CD4-positive, alpha-beta memory T cell (primary cell): Measurements from ENCODE around the gene FNBP1L. TPM values are rescaled to one million over a fixed set of nuclear protein-coding genes. Genes with fewer than 3 reads are reported as not detected.

ENCODE experiments used
- CTCF ChIA-PET: fragments of 350-600 bp; sonication (Branson Sonifier 250); formaldehyde crosslinking; loops from one replicate; lab custom pipeline; 2021; ENCODE audit warnings: inconsistent platforms; ENCODE audit not compliant: partially characterized antibody; lab: Charles Lee
- POLR2A ChIA-PET: fragments of 350-600 bp; sonication (Branson Sonifier 250); formaldehyde crosslinking; loops from one replicate; lab custom pipeline; 2021; ENCODE audit not compliant: partially characterized antibody; lab: Charles Lee
- DNase-seq, 5 donors: peaks; one replicate each; pipeline versions ENCODE4 v3.0.0 to v3.0.0-alpha.2; 2020 to 2022; ENCODE audit warnings: mixed read lengths in 1 of 5
- H3K27ac ChIP-seq: one replicate; pipeline ENCODE4 v1.7.0; 2013; ENCODE audit warnings: low read depth, low read length
- H3K27me3 ChIP-seq: 2 replicates; pipeline ENCODE4 v1.7.0; 2013; ENCODE audit warnings: mild to moderate bottlenecking, low read length, moderate library complexity; ENCODE audit not compliant: insufficient read depth
- H3K36me3 ChIP-seq: 2 replicates; pipeline ENCODE4 v1.7.0; 2013; ENCODE audit warnings: mild to moderate bottlenecking, low read length, moderate library complexity; ENCODE audit not compliant: insufficient read depth
- H3K4me1 ChIP-seq: 2 replicates; pipeline ENCODE4 v1.7.0; 2013; ENCODE audit warnings: mild to moderate bottlenecking, low read length, moderate library complexity; ENCODE audit not compliant: insufficient read depth
- H3K4me3 ChIP-seq, 2 donors: one replicate each; pipeline ENCODE4 v1.7.0; 2013; ENCODE audit warnings: low read length in 2 of 2, mild to moderate bottlenecking in 1 of 2
- H3K9me3 ChIP-seq, 2 donors: one replicate each; pipeline ENCODE4 v1.7.0; 2013; ENCODE audit warnings: low read length in 2 of 2, control low read depth in 1 of 2; ENCODE audit not compliant: control insufficient read depth in 1 of 2
- H3K27ac Mint-ChIP-seq, 7 donors: one replicate each; pipeline ENCODE4 v1.8.0; 2020 to 2021; ENCODE audit warnings: mixed read lengths in 7 of 7, mild to moderate bottlenecking in 6 of 7, inconsistent platforms in 3 of 7, moderate library complexity in 3 of 7
- H3K27me3 Mint-ChIP-seq, 2 donors: one replicate each; pipeline ENCODE4 v1.8.0; 2020 to 2021; ENCODE audit warnings: mixed read lengths in 2 of 2
- H3K36me3 Mint-ChIP-seq, 2 donors: one replicate each; pipeline ENCODE4 v1.8.0; 2020 to 2021; ENCODE audit warnings: mixed read lengths in 2 of 2, inconsistent platforms in 1 of 2, mild to moderate bottlenecking in 1 of 2
- H3K4me1 Mint-ChIP-seq, 4 donors: one replicate each; pipeline ENCODE4 v1.8.0; 2020 to 2021; ENCODE audit warnings: mixed read lengths in 4 of 4, mild to moderate bottlenecking in 1 of 4
- H3K4me3 Mint-ChIP-seq, 8 donors: one replicate each; pipeline ENCODE4 v1.8.0; 2020 to 2021; ENCODE audit warnings: mixed read lengths in 8 of 8, mild to moderate bottlenecking in 7 of 8, moderate library complexity in 6 of 8, inconsistent platforms in 3 of 8
- H3K9me3 Mint-ChIP-seq, 8 donors: one replicate each; pipeline ENCODE4 v1.8.0; 2020 to 2021; ENCODE audit warnings: mixed read lengths in 8 of 8, mild to moderate bottlenecking in 5 of 8, inconsistent platforms in 3 of 8, moderate library complexity in 1 of 8
- intact Hi-C: fragments of 100-400 bp; cut with micrococcal nuclease; formaldehyde crosslinking; loops from one replicate; pipeline ENCODE4 v1.15.1; 2023
- polyA plus RNA-seq, 2 donors: library from polyadenylated mRNA; unstranded; fragments of 300-500 nt; fragmentation: Illumina TruSeq; gene quantifications; one replicate each; pipeline ENCODE4 v1.2.3, GENCODE V29; 2021
- total RNA-seq, 2 experiments: library from RNA; stranded (reverse); gene quantifications; one replicate each; pipeline ENCODE4 v1.2.3, GENCODE V29; 2021

FNBP1L gene
- total and polyA plus RNA-seq, 4 experiments from 2014 or later: 0.53 to 2.2 (median 1.6) TPM

DNA sequence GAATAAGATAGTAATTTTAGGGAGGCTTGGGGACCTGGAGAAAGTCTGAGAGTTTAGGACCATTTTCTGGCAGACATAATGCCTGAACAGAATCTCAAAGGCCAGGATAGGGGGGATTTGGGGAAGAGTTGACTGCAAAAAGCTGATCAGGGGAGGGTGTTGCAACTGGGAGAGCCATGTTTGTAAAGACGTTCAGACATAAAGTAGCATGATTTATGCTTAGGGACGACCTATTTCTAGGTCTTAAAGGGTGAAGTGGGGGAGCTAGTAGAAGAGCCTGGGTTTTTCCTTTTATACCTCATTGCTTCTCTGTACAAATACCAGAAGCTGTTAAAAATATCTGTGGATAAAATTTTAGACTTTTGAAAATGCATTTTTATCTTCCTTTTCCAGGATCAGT is 51.2 kb downstream of the FNBP1L start:
- ChIA-PET CTCF (no interaction called here), POLR2A (no interaction called here)
- H3K4me1 ChIP-seq: no peaks in the 10 kb centered on the region
- H3K36me3 Mint-ChIP-seq: peaks cover 0 to 6% of the 10 kb centered on the region in 2 donors
- no peak overlapping the region for H3K4me3 ChIP-seq
- H3K27ac ChIP-seq: no peak overlapping the region
- H3K4me1 Mint-ChIP-seq: peaks cover 0 to 1% (median 0%) of the 10 kb centered on the region in 4 donors
- H3K27ac Mint-ChIP-seq: no peak overlapping the region
- H3K4me3 Mint-ChIP-seq: no peak overlapping the region
- H3K27me3 Mint-ChIP-seq: no peaks in the 10 kb centered on the region
- no peak for DNase-seq
- intact Hi-C loops: no loop called here
- H3K9me3 ChIP-seq: no peaks in the 10 kb centered on the region
- H3K36me3 ChIP-seq: no peaks in the 10 kb centered on the region
- H3K27me3 ChIP-seq: no peaks in the 10 kb centered on the region
- peaks cover 0 to 5% (median under 1%) of the 10 kb centered on the region in 8 donors for H3K9me3 Mint-ChIP-seq

DNA sequence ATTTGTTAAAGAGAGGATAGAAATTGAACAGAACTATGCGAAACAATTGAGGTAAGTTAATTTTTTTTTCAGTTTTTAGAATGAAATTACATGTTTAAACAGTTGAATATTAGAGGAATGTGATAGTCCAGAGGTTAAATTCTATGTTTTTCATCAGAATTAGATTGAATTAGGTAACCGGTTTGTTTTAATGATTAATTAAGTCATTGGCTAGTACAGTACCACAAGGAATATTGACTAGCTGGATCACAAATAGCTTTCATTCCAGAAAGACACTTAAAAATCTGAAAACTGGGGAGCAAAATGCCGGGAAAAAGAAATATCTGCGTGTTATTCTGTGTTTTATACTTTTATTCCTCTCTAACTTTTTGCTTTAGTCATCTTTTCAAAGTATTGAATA is 51.6 kb downstream of the FNBP1L start:
- no peak overlapping the region for H3K27ac Mint-ChIP-seq
- no peak overlapping the region for H3K4me3 ChIP-seq

DNA sequence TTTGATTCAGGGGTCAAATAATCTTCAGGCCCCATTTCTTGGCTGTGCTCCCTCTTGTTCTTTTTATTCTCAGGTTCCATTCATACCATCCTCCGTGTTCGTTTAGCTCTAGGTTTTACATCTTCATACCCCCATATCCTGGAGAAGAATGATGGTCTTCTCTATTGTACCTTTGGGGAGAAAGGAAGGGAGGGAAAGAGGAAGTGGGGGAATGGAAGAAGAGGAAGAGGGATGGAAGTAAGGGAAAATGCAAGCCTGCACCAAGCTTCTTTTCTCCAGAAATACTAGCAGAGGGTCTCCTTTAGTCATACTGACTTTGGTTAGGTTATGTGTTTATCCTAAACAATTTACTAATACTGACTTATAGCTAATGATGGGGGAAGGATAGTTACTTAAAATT is 52.4 kb downstream of the FNBP1L start:
- intact Hi-C loops: no loop called here
- POLR2A ChIA-PET: no interaction called here
- CTCF ChIA-PET: no interaction called here

More for the DNA sequence above, 51.6 kb downstream of the FNBP1L start:
- peaks cover 0 to 5% (median under 1%) of the 10 kb centered on the region in 8 donors for H3K9me3 Mint-ChIP-seq
- H3K27me3 ChIP-seq: no peaks in the 10 kb centered on the region
- H3K36me3 Mint-ChIP-seq: peaks cover 0 to 6% of the 10 kb centered on the region in 2 donors
- DNase-seq: no peak
- H3K27me3 Mint-ChIP-seq: no peaks in the 10 kb centered on the region
- POLR2A ChIA-PET: no interaction called here
- no peaks in the 10 kb centered on the region for H3K36me3 ChIP-seq
- peaks cover 0 to 3% (median 0%) of the 10 kb centered on the region in 4 donors for H3K4me1 Mint-ChIP-seq
- H3K4me1 ChIP-seq: no peaks in the 10 kb centered on the region
- no peak overlapping the region for H3K27ac ChIP-seq
- H3K4me3 Mint-ChIP-seq: no peak overlapping the region
- CTCF ChIA-PET: no interaction called here
- H3K9me3 ChIP-seq: no peaks in the 10 kb centered on the region
- intact Hi-C loops: no loop called here

DNA sequence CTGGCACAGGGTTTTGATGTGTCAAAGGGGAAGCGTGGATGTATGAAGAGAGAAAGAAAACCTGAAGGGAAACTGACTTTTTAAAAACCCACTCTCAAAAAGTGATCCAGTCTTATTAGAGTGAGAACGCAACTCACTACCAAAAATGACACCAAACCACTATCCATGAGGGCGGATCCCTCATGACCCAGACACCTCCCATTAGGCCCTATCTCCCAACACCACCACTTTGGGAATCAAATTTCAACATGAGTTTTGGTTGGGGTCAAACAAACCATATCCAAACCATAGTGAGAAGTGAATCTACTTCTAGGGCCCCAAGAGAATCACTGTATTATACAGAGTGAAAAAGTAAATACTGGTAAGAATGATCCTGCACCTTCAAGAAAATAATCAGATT is 53.5 kb downstream of the FNBP1L start:
- ChIA-PET CTCF (no interaction called here), POLR2A (no interaction called here)
- DNase-seq: no peak
- Mint-ChIP-seq H3K4me3 (no peak overlapping the region), H3K9me3 (peaks cover 0 to 2% (median 0%) of the 10 kb centered on the region in 8 donors), H3K27me3 (no peaks in the 10 kb centered on the region), H3K36me3 (peaks cover 0 to 3% of the 10 kb centered on the region in 2 donors), H3K4me1 (peaks cover 0 to 3% (median 0%) of the 10 kb centered on the region in 4 donors), H3K27ac (peak overlapping the region in 1 of 7 donors; percentile 23)
- Histone ChIP-seq H3K36me3 (no peaks in the 10 kb centered on the region), H3K9me3 (no peaks in the 10 kb centered on the region), H3K4me3 (no peak overlapping the region), H3K27ac (no peak overlapping the region), H3K4me1 (no peaks in the 10 kb centered on the region), H3K27me3 (no peaks in the 10 kb centered on the region)
- intact Hi-C loops: no loop called here

More for the DNA sequence above, 52.4 kb downstream of the FNBP1L start:
- Mint-ChIP-seq H3K36me3 (peaks cover 0 to 3% of the 10 kb centered on the region in 2 donors), H3K27ac (no peak overlapping the region), H3K4me1 (peaks cover 0 to 3% (median 0%) of the 10 kb centered on the region in 4 donors), H3K4me3 (no peak overlapping the region), H3K9me3 (peaks cover 0 to 2% (median 0%) of the 10 kb centered on the region in 8 donors), H3K27me3 (no peaks in the 10 kb centered on the region)
- Histone ChIP-seq H3K36me3 (no peaks in the 10 kb centered on the region), H3K27me3 (no peaks in the 10 kb centered on the region), H3K4me3 (no peak overlapping the region), H3K4me1 (no peaks in the 10 kb centered on the region), H3K9me3 (no peaks in the 10 kb centered on the region), H3K27ac (no peak overlapping the region)
- DNase-seq: no peak

DNA sequence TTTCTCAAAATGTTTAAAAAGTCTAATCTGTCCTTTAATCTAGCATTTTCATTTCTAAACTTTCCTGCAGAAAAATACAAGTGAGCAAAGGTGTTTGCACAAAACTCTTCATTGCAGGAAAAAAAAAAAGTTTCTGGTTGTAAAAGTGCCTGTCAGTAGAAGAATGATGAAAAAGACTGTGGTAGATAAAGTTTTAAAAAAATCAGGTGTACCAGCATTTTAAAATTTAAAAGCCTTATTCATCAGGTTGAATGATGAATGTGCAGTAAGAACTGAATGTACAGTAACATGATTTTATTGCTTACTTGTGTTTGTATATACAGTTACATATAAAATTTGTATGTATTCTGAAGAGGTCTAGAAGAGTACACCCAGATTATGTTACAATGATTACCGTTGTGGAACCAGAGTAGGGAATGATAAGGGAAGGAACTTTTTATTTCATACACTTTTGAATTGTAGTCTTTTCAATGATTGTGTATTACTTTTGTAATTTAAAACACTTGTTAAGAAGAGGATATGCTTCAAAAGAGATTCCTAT is 54.0 kb downstream of the FNBP1L start:
- DNase-seq: no peak
- CTCF ChIA-PET: no interaction called here

DNA sequence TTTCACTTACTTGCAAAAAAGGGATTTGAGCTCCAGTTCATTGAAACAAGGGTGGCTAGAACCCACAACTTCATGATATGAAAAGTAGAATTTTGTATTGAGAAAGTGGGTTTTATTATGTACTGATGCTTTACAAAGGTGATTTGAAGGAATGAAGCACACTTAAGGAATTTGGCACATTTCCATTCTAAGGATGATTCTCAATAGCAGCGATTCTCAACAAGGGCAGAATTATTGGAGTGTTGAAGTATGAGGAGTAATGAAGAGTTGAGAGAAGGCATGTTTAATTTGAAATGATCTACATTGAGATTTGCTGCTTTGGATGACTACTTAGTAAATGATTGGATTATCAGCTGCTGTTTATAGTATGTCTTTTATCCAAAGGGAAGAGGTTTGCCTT is 54.7 kb downstream of the FNBP1L start:
- POLR2A ChIA-PET: no interaction called here
- Mint-ChIP-seq H3K4me1 (peaks cover 0 to 3% (median 0%) of the 10 kb centered on the region in 4 donors), H3K4me3 (no peak overlapping the region), H3K27ac (no peak overlapping the region), H3K9me3 (peaks cover 0 to 2% (median 0%) of the 10 kb centered on the region in 8 donors), H3K27me3 (peaks cover 0 to 1% of the 10 kb centered on the region in 2 donors), H3K36me3 (peaks cover 0 to 9% of the 10 kb centered on the region in 2 donors)
- Histone ChIP-seq H3K9me3 (no peaks in the 10 kb centered on the region), H3K27me3 (no peaks in the 10 kb centered on the region), H3K4me3 (no peak overlapping the region), H3K36me3 (no peaks in the 10 kb centered on the region), H3K27ac (no peak overlapping the region), H3K4me1 (no peaks in the 10 kb centered on the region)
- intact Hi-C loops: no loop called here
- CTCF ChIA-PET: no interaction called here
- no peak for DNase-seq

More for the DNA sequence above, 54.0 kb downstream of the FNBP1L start:
- H3K9me3 Mint-ChIP-seq: peaks cover 0 to 2% (median 0%) of the 10 kb centered on the region in 8 donors
- H3K27me3 Mint-ChIP-seq: no peaks in the 10 kb centered on the region
- H3K36me3 Mint-ChIP-seq: peaks cover 0 to 3% of the 10 kb centered on the region in 2 donors
- no peak overlapping the region for H3K4me3 Mint-ChIP-seq
- H3K27ac Mint-ChIP-seq: peak overlapping the region in 2 of 7 donors; percentile 7 to 23
- H3K27ac ChIP-seq: no peak overlapping the region
- H3K4me3 ChIP-seq: no peak overlapping the region
- no peaks in the 10 kb centered on the region for H3K36me3 ChIP-seq
- POLR2A ChIA-PET: no interaction called here
- H3K4me1 ChIP-seq: no peaks in the 10 kb centered on the region
- intact Hi-C loops: no loop called here
- peaks cover 0 to 3% (median 0%) of the 10 kb centered on the region in 4 donors for H3K4me1 Mint-ChIP-seq
- H3K27me3 ChIP-seq: no peaks in the 10 kb centered on the region
- no peaks in the 10 kb centered on the region for H3K9me3 ChIP-seq

DNA sequence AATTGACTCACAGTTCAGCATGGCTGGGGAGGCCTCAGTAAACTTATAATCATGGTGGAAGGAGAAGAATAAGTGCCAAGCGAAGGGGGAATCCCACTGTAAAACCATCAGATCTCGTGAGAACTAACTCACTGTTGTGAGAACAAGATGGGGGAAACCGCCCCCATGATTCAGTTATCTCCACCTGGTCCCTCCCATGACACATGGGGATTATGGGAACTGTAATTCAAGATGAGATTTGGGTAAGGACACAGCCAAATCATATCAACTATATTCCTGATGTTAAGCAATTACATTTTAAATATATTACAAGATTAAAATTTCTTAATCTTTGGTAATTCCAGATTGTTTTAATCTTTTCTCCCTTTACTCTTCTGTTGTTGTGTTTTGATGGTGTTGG is 55.2 kb downstream of the FNBP1L start:
- ChIA-PET CTCF (no interaction called here), POLR2A (no interaction called here)
- Mint-ChIP-seq H3K36me3 (peaks cover 0 to 9% of the 10 kb centered on the region in 2 donors), H3K4me1 (peaks cover 0 to 3% (median 0%) of the 10 kb centered on the region in 4 donors), H3K4me3 (no peak overlapping the region), H3K27me3 (peaks cover 0 to 1% of the 10 kb centered on the region in 2 donors), H3K9me3 (peaks cover 0 to 2% (median 0%) of the 10 kb centered on the region in 8 donors), H3K27ac (no peak overlapping the region)
- no peak for DNase-seq
- Histone ChIP-seq H3K27ac (no peak overlapping the region), H3K9me3 (no peaks in the 10 kb centered on the region), H3K27me3 (no peaks in the 10 kb centered on the region), H3K36me3 (no peaks in the 10 kb centered on the region), H3K4me1 (no peaks in the 10 kb centered on the region), H3K4me3 (no peak overlapping the region)
- intact Hi-C loops: no loop called here
